ENCODE data around the gene PRPF19. TPM values are rescaled to one million over a fixed set of nuclear protein-coding genes. Genes with fewer than 3 reads are reported as not detected.

The PRPF19 gene
- total and polyA plus RNA-seq, 2 of the 8 experiments (the other 6 are each of a cell fraction or from before 2014, with no cell fraction given), result 107 to 141 TPM

GRCh38 chr11:60847896-60848295 lies 58.5 kb downstream of the PRPF19 start:
- CTCF ChIA-PET (ENCODE audit: partially characterized antibody), result no interaction called here
- Histone ChIP-seq H3K27ac (ENCODE audit: low read depth, low read length) (no peak overlapping the region), H3K27me3 (replicated peaks in 1 of 4; ENCODE audit: control insufficient read depth in 3 of 4, extremely low read depth in 1 of 4, insufficient read depth in 3 of 4, low read length in 3 of 4) (peaks cover under 1 to 9% (median 4%) of the 10 kb centered on the region in 4 experiments; a peak in 6 of 7 replicates), H2AFZ (ENCODE audit: low read length) (no peak overlapping the region), H2BK15ac (ENCODE audit: low read length) (no peak overlapping the region), H3K4me1 (replicated peaks in 1 of 4; ENCODE audit: control insufficient read depth in 3 of 4, insufficient read depth in 4 of 4, low read length in 3 of 4) (peaks cover 0 to 19% (median 3%) of the 10 kb centered on the region in 4 experiments; a peak in 5 of 7 replicates), H3K4me2 (ENCODE audit: insufficient read depth in 1 of 2, low read depth in 2 of 2, low read length in 2 of 2) (no peak overlapping the region), H4K8ac (ENCODE audit: extremely low read depth, insufficient read depth, low read length) (no peak overlapping the region), H2BK120ac (replicated peaks; ENCODE audit: low read depth, low read length) (no peak overlapping the region), H3K18ac (ENCODE audit: extremely low read depth, low read length) (no peak overlapping the region), H2AK5ac (ENCODE audit: low read depth, low read length) (no peak overlapping the region), H2BK5ac (ENCODE audit: low read depth, low read length) (no peak overlapping the region), H3K4me3 (ENCODE audit: extremely low read depth in 1 of 4, insufficient read depth in 2 of 4, low read depth in 3 of 4, low read length in 4 of 4) (no peak overlapping the region), H4K91ac (replicated peaks; ENCODE audit: insufficient read length, low read length) (no peak overlapping the region), H3K36me3 (ENCODE audit: control insufficient read depth in 2 of 4, insufficient read depth in 4 of 4, low read length in 3 of 4) (peaks cover 13 to 26% (median 21%) of the 10 kb centered on the region in 4 experiments), H3K56ac (replicated peaks; ENCODE audit: insufficient read length, low read depth, low read length) (no peak overlapping the region), H3K79me2 (ENCODE audit: control insufficient read depth in 1 of 2, insufficient read depth in 2 of 2, low read length in 2 of 2) (peaks cover 15 to 31% of the 10 kb centered on the region in 2 experiments), H4K5ac (ENCODE audit: insufficient read length, low read depth, low read length) (no peak overlapping the region), H3K9ac (replicated peaks in 1 of 4; ENCODE audit: extremely low read depth in 1 of 4, low read depth in 3 of 4, low read length in 3 of 4) (no peak overlapping the region), H3K4ac (replicated peaks; ENCODE audit: insufficient read length, low read depth, low read length) (no peak overlapping the region), H3K14ac (ENCODE audit: insufficient read length) (no peak overlapping the region), H3K9me3 (ENCODE audit: insufficient read depth in 2 of 2, low read depth in 1 of 2, low read length in 1 of 2) (peaks cover 0 to 2% of the 10 kb centered on the region in 2 experiments; a peak in 1 of 4 replicates), H3K23ac (ENCODE audit: insufficient read length) (no peak overlapping the region), H2BK20ac (ENCODE audit: low read length) (no peak overlapping the region), H3K23me2 (ENCODE audit: low read depth, low read length) (peaks cover 5% of the 10 kb centered on the region; the same call in 1 of the 2 replicates), H2BK12ac (ENCODE audit: low read depth, low read length) (no peak overlapping the region), H4K20me1 (replicated peaks in 1 of 2; ENCODE audit: control insufficient read depth in 1 of 2, insufficient read depth in 2 of 2, low read length in 2 of 2) (peaks cover 6 to 19% of the 10 kb centered on the region in 2 experiments), H3K79me1 (ENCODE audit: low read depth, low read length) (peaks cover 6% of the 10 kb centered on the region)
- 99% methylated on average over 12 of the region's 12 CpGs; no CpG with 5 or more reads in 1 of the 2 experiments for WGBS, 2 experiments (ENCODE audit: extremely low coverage in 1 of 2, insufficient coverage in 1 of 2, insufficient read length in 1 of 2, insufficient replicate concordance in 2 of 2, low coverage in 1 of 2, low lambda C conversion rate in 2 of 2, missing lambda C conversion rate in 1 of 2)
- POLR2A ChIA-PET (ENCODE audit: partially characterized antibody), result no interaction called here
- DNase-seq (ENCODE audit: low read depth in 1 of 2, low spot score in 2 of 2), result no peak
- FAIRE-seq, result no peak
- no peak for TF ChIP-seq KDM1A (IDR thresholded peaks at IDR 0.05; ENCODE audit: borderline replicate concordance, low read length)
- no peak for TF ChIP-seq CTBP2 (IDR thresholded peaks at IDR 0.05; ENCODE audit: borderline replicate concordance, insufficient read depth, insufficient read length, low read length)
- no peak for TF ChIP-seq SIRT6 (IDR thresholded peaks at IDR 0.05; ENCODE audit: low read length)
- no peak for TF ChIP-seq SAP30 (IDR thresholded peaks at IDR 0.05; ENCODE audit: insufficient read depth, insufficient replicate concordance, low read length)
- no peak for TF ChIP-seq ASH2L (IDR thresholded peaks at IDR 0.05; ENCODE audit: low read length)
- TF ChIP-seq BCL11A (IDR thresholded peaks at IDR 0.05; ENCODE audit: low read depth in 2 of 2, low read length in 2 of 2), result no peak
- TF ChIP-seq HDAC6 (IDR thresholded peaks at IDR 0.05; ENCODE audit: low read depth, low read length), result no peak
- TF ChIP-seq CHD2 (IDR thresholded peaks at IDR 0.05; ENCODE audit: low read length), result no peak
- no peak for TF ChIP-seq YY1 (IDR thresholded peaks at IDR 0.05; ENCODE audit: low read depth, low read length)
- no peak for TF ChIP-seq HDAC2 (IDR thresholded peaks at IDR 0.05; ENCODE audit: borderline replicate concordance in 1 of 2, low read depth in 2 of 2, low read length in 2 of 2)
- no peak for TF ChIP-seq RFX5 (IDR thresholded peaks at IDR 0.05; ENCODE audit: borderline replicate concordance, low read depth, low read length)
- TF ChIP-seq RBBP5 (IDR thresholded peaks at IDR 0.05; ENCODE audit: borderline replicate concordance, low read depth, low read length), result no peak
- no peak for TF ChIP-seq SP1 (IDR thresholded peaks at IDR 0.05; ENCODE audit: low read depth, low read length)
- TF ChIP-seq EGR1 (IDR thresholded peaks at IDR 0.05; ENCODE audit: borderline replicate concordance, low read depth, low read length), result no peak
- no peak for TF ChIP-seq CBX8 (IDR thresholded peaks at IDR 0.05; ENCODE audit: borderline replicate concordance, low read depth, low read length)
